ENCODE data around the gene LRRK2. TPM values are rescaled to one million over a fixed set of nuclear protein-coding genes. Genes with fewer than 3 reads are reported as not detected.

The LRRK2 gene
- total and polyA plus RNA-seq, 10 of the 15 experiments (the other 5 are each of a cell fraction or from before 2014, with no cell fraction given), result 0.80 to 32.6 (median 1.4) TPM

DNA sequence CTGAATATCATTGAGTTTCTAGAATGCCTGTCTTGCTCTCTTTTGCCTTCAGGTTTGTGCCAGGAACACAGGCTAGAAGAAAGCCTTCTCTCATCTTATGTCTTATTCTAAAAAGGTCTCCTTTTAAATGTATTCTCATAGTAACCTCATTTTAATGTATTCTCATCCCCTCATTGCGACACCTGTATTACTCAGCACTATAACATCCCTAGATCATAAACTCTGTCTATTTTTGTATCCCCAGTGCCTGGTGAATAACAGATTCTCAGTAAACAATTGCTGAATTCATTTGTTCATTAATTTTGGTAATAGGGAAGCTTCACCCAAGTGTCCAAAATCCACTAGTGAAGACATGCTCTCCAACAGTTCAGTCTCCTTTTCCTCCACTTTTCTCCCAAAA is 8.8 kb upstream of the LRRK2 start:
- 96% methylated on average over 1 of the region's 1 CpG for WGBS (ENCODE audit: insufficient coverage, insufficient replicate concordance, low lambda C conversion rate, missing lambda C conversion rate)
- RAD21 ChIA-PET (ENCODE audit: unreplicated experiment), result no interaction called here
- Histone ChIP-seq H2AFZ (ENCODE audit: control insufficient read depth, low read depth, low read length) (no peak overlapping the region), H3K27ac (ENCODE audit: control insufficient read depth, insufficient read depth) (no peak overlapping the region), H3K36me3 (ENCODE audit: control insufficient read depth in 2 of 2, insufficient read depth in 2 of 2, low read length in 1 of 2) (no peaks in the 10 kb centered on the region), H3K4me2 (ENCODE audit: control insufficient read depth, insufficient read depth) (no peak overlapping the region), H3K27me3 (replicated peaks in 1 of 2; ENCODE audit: control insufficient read depth in 2 of 2, insufficient read depth in 2 of 2, low read length in 1 of 2) (no peaks in the 10 kb centered on the region), H3K9me3 (replicated peaks; ENCODE audit: control insufficient read depth, insufficient read depth, low read length) (no peaks in the 10 kb centered on the region), H3K4me1 (ENCODE audit: control insufficient read depth, insufficient read depth, low read length) (no peaks in the 10 kb centered on the region), H3K9ac (ENCODE audit: control insufficient read depth, insufficient read depth, low read length) (no peak overlapping the region), H4K20me1 (ENCODE audit: control insufficient read depth, insufficient read depth) (no peaks in the 10 kb centered on the region), H3K79me2 (ENCODE audit: control insufficient read depth, insufficient read depth, low read length) (no peaks in the 10 kb centered on the region), H3K4me3 (no peak overlapping the region)
- in situ Hi-C loops (cut with MboI), result no loop called here
- no TSS peak for BruUV-seq (replicated peaks)
- SMC1A ChIA-PET (ENCODE audit: uncharacterized antibody, unreplicated experiment), result interaction anchor here (1.2 to 1.3 kb wide), 2 partner anchors 48 to 61 kb away, joined by 4 to 5 read pairs; no protein-coding TSS in a partner anchor
- intact Hi-C loops (cut with micrococcal nuclease; ENCODE audit: unreplicated experiment), result no loop called here
- no peak for FAIRE-seq
- no peak for DNase-seq (ENCODE audit: low read depth, low spot score)
- CTCF ChIA-PET, result no interaction called here
- ATAC-seq, result no peak
- POLR2A ChIA-PET, result interaction anchor here (0.9 kb wide), 1 partner anchor 11 kb away, joined by 3 read pairs; no protein-coding TSS in a partner anchor
- TF ChIP-seq EGR1 (IDR thresholded peaks at IDR 0.05; ENCODE audit: borderline replicate concordance in 1 of 2, low read depth in 2 of 2, low read length in 2 of 2), result no peak
- TF ChIP-seq, protein P1, sequence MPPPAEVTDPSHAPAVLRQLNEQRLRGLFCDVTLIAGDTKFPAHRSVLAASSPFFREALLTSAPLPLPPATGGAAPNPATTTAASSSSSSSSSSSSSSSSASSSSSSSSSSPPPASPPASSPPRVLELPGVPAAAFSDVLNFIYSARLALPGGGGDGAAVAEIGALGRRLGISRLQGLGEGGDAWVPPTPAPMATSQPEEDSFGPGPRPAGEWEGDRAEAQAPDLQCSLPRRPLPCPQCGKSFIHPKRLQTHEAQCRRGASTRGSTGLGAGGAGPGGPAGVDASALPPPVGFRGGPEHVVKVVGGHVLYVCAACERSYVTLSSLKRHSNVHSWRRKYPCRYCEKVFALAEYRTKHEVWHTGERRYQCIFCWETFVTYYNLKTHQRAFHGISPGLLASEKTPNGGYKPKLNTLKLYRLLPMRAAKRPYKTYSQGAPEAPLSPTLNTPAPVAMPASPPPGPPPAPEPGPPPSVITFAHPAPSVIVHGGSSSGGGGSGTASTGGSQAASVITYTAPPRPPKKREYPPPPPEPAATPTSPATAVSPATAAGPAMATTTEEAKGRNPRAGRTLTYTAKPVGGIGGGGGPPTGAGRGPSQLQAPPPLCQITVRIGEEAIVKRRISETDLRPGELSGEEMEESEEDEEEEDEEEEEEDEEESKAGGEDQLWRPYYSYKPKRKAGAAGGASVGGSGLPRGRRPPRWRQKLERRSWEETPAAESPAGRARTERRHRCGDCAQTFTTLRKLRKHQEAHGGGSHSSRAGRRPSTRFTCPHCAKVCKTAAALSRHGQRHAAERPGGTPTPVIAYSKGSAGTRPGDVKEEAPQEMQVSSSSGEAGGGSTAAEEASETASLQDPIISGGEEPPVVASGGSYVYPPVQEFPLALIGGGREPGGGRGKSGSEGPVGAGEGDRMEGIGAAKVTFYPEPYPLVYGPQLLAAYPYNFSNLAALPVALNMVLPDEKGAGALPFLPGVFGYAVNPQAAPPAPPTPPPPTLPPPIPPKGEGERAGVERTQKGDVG (CRISPR knock-in tag; IDR thresholded peaks at IDR 0.05), result no peak
- TF ChIP-seq, protein P2, sequence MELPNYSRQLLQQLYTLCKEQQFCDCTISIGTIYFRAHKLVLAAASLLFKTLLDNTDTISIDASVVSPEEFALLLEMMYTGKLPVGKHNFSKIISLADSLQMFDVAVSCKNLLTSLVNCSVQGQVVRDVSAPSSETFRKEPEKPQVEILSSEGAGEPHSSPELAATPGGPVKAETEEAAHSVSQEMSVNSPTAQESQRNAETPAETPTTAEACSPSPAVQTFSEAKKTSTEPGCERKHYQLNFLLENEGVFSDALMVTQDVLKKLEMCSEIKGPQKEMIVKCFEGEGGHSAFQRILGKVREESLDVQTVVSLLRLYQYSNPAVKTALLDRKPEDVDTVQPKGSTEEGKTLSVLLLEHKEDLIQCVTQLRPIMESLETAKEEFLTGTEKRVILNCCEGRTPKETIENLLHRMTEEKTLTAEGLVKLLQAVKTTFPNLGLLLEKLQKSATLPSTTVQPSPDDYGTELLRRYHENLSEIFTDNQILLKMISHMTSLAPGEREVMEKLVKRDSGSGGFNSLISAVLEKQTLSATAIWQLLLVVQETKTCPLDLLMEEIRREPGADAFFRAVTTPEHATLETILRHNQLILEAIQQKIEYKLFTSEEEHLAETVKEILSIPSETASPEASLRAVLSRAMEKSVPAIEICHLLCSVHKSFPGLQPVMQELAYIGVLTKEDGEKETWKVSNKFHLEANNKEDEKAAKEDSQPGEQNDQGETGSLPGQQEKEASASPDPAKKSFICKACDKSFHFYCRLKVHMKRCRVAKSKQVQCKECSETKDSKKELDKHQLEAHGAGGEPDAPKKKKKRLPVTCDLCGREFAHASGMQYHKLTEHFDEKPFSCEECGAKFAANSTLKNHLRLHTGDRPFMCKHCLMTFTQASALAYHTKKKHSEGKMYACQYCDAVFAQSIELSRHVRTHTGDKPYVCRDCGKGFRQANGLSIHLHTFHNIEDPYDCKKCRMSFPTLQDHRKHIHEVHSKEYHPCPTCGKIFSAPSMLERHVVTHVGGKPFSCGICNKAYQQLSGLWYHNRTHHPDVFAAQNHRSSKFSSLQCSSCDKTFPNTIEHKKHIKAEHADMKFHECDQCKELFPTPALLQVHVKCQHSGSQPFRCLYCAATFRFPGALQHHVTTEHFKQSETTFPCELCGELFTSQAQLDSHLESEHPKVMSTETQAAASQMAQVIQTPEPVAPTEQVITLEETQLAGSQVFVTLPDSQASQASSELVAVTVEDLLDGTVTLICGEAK (IDR thresholded peaks at IDR 0.05; ENCODE audit: borderline replicate concordance), result no peak
- TF ChIP-seq, protein P3, sequence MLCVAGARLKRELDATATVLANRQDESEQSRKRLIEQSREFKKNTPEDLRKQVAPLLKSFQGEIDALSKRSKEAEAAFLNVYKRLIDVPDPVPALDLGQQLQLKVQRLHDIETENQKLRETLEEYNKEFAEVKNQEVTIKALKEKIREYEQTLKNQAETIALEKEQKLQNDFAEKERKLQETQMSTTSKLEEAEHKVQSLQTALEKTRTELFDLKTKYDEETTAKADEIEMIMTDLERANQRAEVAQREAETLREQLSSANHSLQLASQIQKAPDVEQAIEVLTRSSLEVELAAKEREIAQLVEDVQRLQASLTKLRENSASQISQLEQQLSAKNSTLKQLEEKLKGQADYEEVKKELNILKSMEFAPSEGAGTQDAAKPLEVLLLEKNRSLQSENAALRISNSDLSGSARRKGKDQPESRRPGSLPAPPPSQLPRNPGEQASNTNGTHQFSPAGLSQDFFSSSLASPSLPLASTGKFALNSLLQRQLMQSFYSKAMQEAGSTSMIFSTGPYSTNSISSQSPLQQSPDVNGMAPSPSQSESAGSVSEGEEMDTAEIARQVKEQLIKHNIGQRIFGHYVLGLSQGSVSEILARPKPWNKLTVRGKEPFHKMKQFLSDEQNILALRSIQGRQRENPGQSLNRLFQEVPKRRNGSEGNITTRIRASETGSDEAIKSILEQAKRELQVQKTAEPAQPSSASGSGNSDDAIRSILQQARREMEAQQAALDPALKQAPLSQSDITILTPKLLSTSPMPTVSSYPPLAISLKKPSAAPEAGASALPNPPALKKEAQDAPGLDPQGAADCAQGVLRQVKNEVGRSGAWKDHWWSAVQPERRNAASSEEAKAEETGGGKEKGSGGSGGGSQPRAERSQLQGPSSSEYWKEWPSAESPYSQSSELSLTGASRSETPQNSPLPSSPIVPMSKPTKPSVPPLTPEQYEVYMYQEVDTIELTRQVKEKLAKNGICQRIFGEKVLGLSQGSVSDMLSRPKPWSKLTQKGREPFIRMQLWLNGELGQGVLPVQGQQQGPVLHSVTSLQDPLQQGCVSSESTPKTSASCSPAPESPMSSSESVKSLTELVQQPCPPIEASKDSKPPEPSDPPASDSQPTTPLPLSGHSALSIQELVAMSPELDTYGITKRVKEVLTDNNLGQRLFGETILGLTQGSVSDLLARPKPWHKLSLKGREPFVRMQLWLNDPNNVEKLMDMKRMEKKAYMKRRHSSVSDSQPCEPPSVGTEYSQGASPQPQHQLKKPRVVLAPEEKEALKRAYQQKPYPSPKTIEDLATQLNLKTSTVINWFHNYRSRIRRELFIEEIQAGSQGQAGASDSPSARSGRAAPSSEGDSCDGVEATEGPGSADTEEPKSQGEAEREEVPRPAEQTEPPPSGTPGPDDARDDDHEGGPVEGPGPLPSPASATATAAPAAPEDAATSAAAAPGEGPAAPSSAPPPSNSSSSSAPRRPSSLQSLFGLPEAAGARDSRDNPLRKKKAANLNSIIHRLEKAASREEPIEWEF (IDR thresholded peaks at IDR 0.05; ENCODE audit: insufficient replicate concordance, low read depth, low read length), result no peak
- no peak for TF ChIP-seq RCOR1 (conservative IDR thresholded peaks at IDR 0.05; ENCODE audit: low read depth, low read length)
- TF ChIP-seq, protein P4, sequence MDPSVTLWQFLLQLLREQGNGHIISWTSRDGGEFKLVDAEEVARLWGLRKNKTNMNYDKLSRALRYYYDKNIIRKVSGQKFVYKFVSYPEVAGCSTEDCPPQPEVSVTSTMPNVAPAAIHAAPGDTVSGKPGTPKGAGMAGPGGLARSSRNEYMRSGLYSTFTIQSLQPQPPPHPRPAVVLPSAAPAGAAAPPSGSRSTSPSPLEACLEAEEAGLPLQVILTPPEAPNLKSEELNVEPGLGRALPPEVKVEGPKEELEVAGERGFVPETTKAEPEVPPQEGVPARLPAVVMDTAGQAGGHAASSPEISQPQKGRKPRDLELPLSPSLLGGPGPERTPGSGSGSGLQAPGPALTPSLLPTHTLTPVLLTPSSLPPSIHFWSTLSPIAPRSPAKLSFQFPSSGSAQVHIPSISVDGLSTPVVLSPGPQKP (IDR thresholded peaks at IDR 0.05; ENCODE audit: low read depth, low read length), result no peak
- no peak for TF ChIP-seq EP300 (IDR thresholded peaks at IDR 0.05; ENCODE audit: borderline replicate concordance in 1 of 2, control insufficient read depth in 1 of 2, low read depth in 2 of 2, low read length in 2 of 2)
- no peak for TF ChIP-seq ZNF384 (IDR thresholded peaks at IDR 0.05; ENCODE audit: borderline replicate concordance, low read depth, low read length)
- no peak for TF ChIP-seq SMAD1 (IDR thresholded peaks at IDR 0.05; ENCODE audit: low read depth, partially characterized antibody)
